HG02571 (cell line): ENCODE results near the gene SLC2A6.

Experiments used
- ATAC-seq: cut with Tn5 transposase; IDR thresholded peaks from one replicate; pipeline ENCODE4 v1.9.1; 2021; ENCODE audit warnings: mild to moderate bottlenecking, moderate library complexity; ENCODE audit not compliant: unreplicated experiment

The SLC2A6 gene

DNA sequence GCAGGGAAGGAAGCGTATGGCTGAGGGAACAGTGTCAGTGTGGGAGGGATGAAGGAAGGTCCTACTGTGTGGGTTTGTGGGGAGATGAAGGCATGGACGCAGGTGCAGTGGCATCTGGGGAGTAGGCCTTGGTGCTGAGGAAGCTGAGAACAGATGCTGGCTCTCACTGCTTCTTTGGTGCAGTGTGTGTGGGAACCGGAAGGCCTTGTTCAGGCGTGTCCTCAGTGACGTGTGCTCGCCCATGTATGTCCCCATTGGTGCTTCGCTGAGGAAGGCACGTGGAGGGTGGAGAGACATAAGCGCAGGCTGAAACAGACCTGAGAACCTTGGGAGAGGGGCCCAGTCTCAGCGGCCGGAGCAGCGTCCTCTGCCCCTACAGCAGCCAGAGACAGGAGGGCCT lies 38.0 kb downstream of the SLC2A6 start:
- no peak for ATAC-seq

DNA sequence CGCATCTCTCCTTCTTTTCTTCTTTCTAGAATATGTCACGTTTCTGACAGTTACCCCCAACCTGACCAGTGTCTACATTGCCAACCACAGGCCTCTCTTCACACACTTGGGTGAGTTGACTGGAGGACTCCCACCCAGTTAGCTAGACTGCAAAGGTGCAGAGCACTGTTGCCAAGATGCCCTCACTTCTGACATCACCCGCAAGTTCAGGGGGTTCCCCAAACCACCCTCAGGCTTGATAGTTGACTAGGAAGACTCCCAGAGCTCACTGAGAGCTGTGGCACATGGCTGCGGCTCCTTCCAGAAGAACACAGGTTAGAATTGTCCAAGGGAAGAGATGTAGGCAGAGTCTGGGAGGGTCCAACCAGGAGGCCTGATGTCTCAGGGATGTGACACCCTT lies 39.6 kb downstream of the SLC2A6 start:
- no peak for ATAC-seq

DNA sequence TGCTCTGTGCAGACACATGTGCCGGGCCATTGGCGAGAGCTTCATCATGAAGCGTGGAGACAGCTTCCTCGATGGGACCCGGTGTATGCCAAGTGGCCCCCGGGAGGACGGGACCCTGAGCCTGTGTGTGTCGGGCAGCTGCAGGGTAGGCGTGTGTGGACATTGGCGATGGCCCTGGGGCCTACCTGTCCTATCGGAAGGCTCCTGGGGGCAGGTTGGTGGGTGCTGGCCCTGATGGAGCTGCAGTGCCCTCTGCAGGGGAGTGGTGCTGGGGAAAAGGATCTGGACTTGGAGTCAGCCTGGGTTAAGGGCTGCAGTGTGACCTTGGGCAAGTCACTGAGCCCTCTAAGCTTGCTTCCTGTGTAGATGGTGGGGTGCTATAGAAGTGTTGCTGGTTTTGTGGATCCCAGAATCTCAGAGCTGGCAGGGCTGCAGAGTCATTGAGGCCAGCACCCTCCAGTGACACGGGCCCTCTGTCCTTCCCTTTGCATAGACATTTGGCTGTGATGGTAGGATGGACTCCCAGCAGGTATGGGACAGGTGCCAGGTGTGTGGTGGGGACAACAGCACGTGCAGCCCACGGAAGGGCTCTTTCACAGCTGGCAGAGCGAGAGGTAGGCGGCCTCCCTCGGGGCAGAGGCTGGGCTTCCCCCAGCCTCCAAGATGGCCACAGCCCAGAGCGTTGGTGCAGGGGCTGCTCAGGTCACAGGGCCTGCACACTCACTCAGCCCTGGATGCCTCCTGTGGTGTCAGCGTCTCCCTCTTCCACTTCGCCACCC lies 41.0 kb downstream of the SLC2A6 start:
- ATAC-seq = no peak

DNA sequence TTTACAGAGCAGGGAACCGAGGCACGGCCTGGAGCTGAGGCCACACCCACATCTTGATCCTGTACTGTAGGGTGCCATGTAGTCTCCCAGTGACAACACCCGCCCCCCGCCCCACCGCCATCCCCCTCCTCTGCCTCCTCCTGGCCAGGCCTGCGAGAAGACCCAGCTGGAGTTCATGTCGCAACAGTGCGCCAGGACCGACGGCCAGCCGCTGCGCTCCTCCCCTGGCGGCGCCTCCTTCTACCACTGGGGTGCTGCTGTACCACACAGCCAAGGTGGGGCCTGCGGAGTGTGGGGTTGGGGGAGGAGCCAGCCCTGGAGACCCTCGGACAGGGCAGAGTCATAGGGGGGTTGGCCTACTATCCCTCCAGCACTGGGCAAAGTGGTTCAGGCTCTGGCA lies 42.2 kb downstream of the SLC2A6 start:
- ATAC-seq = no peak

DNA sequence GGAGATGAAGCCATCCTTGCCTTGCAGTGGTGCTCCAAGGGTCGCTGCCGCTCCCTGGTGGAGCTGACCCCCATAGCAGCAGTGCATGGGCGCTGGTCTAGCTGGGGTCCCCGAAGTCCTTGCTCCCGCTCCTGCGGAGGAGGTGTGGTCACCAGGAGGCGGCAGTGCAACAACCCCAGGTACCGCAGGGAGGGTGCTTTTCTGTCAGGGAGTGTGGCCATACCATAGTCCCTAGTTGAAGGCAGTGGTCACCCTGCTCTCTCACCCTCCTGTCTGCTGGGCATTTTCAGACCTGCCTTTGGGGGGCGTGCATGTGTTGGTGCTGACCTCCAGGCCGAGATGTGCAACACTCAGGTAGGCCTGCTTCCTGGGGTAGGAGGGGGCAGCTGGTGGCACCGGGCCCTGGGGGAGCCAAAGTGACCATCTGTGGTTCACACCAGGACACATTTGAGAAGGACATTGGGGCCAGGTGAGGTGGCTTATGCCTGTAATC lies 45.5 kb downstream of the SLC2A6 start:
- no peak for ATAC-seq

DNA sequence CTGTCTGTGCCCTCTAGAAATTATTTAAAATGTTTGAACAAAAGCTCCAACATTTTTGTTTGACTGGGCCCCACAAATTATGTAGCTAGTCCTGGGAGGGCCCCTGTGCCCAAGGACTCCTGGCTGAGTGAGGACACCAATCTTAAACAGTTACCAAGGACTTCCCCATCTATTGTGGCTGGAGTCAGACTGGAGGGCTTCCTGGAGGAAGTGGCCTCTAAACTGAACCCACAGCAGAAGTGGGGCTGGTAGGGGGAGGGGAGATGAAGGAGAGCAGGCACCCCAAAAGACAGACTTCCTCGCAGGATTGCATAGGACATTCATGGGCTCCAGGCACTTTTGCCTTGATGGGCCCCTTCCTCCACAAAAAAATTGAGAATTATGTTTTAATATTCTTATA lies 48.7 kb downstream of the SLC2A6 start:
- no peak for ATAC-seq

DNA sequence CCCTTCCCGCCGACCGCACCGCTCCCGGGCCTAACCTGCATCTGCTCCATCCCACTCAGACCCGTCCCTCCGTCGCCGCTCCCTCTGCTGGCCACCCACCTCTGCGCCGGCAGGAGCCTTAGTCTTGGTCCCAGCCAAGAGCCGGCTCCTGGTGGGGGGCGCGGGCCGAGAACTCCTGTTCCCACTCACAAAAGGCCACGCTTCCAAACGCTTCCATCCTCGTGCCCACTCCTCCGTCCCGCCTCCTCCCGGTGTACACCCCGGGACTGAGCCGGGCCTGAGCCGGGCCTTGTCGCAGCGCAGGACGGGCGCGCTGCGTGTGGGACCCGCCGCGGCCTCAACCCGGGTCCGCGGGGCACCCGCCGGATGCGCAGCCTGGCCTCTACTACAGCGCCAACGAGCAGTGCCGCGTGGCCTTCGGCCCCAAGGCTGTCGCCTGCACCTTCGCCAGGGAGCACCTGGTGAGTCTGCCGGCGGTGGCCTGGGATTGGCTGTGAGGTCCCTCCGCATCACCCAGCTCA lies 49.2 kb downstream of the SLC2A6 start:
- no peak for ATAC-seq

- ATAC-seq = no peak
Measured at GRCh38 chr9:133429214-133429613, 49.7 kb downstream of the SLC2A6 start.

GRCh38 chr9:133428617-133429101 lies 50.2 kb downstream of the SLC2A6 start:
- ATAC-seq = no peak

DNA sequence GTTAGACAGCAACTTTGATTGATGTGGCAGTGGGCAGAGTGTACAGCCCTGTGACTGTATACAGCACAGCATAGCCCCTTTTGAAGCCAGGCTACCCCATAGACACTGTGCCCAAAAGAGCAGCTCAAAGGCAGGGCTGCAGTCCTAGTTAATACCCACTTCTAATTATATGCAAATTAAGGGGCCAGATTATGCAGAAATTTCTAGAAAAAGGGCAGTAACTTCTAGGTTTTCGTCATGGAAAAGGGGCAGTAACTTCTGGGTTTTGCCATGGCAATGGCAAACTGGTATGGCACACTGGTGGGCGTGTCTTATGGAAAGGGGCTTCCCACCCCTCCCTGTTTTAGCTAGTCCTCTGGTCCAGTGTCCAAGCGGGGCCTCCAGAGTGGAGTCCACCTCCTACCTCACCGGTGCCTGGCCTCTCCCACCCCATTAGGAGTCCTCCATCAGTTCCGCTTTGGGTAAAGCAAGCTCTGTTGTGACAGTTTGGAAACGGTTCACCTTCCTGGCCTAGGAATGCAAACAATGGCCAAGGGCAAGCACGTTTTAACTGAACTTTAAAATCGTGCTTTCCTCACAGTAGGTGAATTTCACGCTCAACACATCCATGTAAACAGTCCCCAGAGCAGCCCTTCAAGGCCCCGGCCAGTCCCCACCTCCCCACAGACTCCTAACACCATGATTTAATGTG lies 51.1 kb downstream of the SLC2A6 start:
- ATAC-seq = no peak

DNA sequence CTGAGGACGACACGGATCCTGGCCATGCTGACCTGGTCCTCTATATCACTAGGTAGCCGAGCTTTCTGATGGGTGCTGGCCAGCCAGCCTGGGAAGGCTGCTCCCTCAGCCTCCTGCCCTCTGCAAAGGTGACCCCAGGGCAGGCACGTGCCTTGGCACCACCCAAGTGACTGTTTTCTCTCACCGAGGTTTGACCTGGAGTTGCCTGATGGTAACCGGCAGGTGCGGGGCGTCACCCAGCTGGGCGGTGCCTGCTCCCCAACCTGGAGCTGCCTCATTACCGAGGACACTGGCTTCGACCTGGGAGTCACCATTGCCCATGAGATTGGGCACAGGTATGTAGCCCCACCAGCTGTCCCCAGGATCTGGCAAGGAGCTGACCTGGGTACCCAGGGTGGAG lies 52.9 kb downstream of the SLC2A6 start:
- ATAC-seq = no peak

DNA sequence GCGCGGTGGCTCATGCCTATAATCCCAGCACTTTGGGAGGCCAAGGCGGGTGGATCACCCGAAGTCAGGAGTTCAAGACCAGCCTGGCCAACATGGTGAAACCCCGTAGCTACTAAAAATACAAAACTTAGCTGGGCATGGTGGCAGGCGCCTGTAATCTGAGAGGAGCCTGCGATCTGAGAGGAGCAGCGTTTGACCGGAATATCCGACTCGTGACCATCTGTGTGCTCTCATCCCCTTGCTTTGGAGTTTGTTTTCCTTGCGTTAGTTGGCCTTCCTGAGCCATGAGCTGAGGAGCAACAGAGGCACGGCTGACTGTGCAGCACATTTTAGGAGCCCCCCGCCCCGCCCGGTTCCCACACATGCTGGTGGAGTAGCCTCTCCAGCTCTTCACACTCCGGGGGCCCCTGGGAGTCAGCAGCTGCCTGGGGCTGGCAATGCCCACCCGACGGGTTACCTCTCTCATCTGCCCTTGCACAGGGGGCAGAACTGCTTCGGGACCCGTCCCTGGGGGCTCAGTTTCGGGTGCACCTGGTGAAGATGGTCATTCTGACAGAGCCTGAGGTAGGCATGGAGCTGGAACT lies 53.8 kb downstream of the SLC2A6 start:
- ATAC-seq = no peak

- no peak for ATAC-seq
Measured at GRCh38 chr9:133424187-133424586, 54.7 kb downstream of the SLC2A6 start.

DNA sequence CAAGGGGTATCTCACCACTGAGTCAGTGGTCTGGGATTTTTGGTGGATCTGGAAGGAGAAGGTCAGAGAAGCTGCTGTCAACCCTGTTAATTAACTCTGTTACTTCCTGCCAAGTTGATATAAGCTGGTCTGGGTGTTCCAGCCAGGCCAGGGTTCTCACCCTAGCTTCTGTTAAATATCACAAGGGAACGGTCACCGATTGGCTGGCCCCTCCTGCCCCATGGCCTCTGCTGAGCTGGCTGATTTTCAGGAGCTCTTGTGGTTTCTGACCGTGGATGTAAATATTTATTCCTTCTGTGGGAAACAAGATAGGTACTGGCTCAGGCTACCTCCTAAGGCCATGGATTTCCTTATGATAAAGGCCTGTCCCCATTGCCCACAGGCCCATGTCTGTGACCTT lies 55.7 kb downstream of the SLC2A6 start:
- ATAC-seq = no peak

GRCh38 chr9:133421615-133422542 lies 57.0 kb downstream of the SLC2A6 start, which contains the start of gene ADAMTS13:
TSS of gene ADAMTS13 (plus strand) at chr9:133422367. CDS start at chr9:133422444, 77 bp downstream.
- ATAC-seq = no peak
